GM15510 (cell line): ENCODE results near the gene ADPRS.

ENCODE experiments used
- POLR2A ChIP-seq: IDR thresholded peaks from 3 replicates; pipeline ENCODE4 v1.6.1; 2011; ENCODE audit warnings: borderline replicate concordance; ENCODE audit not compliant: insufficient read length; ENCODE audit errors: extremely low read depth

ADPRS gene

GRCh38 chr1:36088577-36089392 lies at the start of gene ADPRS:
ADPRS (plus strand) TSS chr1:36088892; CDS start chr1:36088905, 13 bp downstream.
- peak; percentile 96 for TF ChIP-seq POLR2A

- TF ChIP-seq POLR2A: no peak
Measured at GRCh38 chr1:36040238-36040637, 48.5 kb upstream of the ADPRS start.

GRCh38 chr1:36051821-36052220 lies 36.9 kb upstream of the ADPRS start:
- TF ChIP-seq POLR2A: no peak

- no peak for TF ChIP-seq POLR2A
Measured at GRCh38 chr1:36053978-36054377, 34.7 kb upstream of the ADPRS start.

- TF ChIP-seq POLR2A: no peak
Measured at GRCh38 chr1:36055706-36056105, 33.0 kb upstream of the ADPRS start.

GRCh38 chr1:36062315-36062714 lies 26.4 kb upstream of the ADPRS start:
- TF ChIP-seq POLR2A: no peak

GRCh38 chr1:36067871-36068270 lies 20.8 kb upstream of the ADPRS start:
- no peak for TF ChIP-seq POLR2A

GRCh38 chr1:36068866-36069265 lies 19.8 kb upstream of the ADPRS start:
- TF ChIP-seq POLR2A: no peak

- no peak for TF ChIP-seq POLR2A
Measured at GRCh38 chr1:36070349-36070748, 18.3 kb upstream of the ADPRS start.

- no peak for TF ChIP-seq POLR2A
Measured at GRCh38 chr1:36076979-36077573, 11.6 kb upstream of the ADPRS start.

- TF ChIP-seq POLR2A: no peak
Measured at GRCh38 chr1:36080236-36080635, 8.5 kb upstream of the ADPRS start.

GRCh38 chr1:36080801-36081200 lies 7.9 kb upstream of the ADPRS start:
- TF ChIP-seq POLR2A: no peak

- no peak for TF ChIP-seq POLR2A
Measured at GRCh38 chr1:36081926-36082485, 6.7 kb upstream of the ADPRS start.

- TF ChIP-seq POLR2A: no peak
Measured at GRCh38 chr1:36083219-36083618, 5.5 kb upstream of the ADPRS start.

GRCh38 chr1:36083635-36084496 lies 4.8 kb upstream of the ADPRS start, which contains the start of gene TEKT2:
TEKT2 (plus strand) TSS chr1:36084094; CDS start chr1:36084922, 828 bp downstream.
- TF ChIP-seq POLR2A: no peak
